HG02885 (cell line): ENCODE data around the gene UGT1A4.

Experiments
- ATAC-seq: cut with Tn5 transposase; IDR thresholded peaks from one replicate; pipeline ENCODE4 v1.9.1; 2021; ENCODE audit warnings: mild to moderate bottlenecking; ENCODE audit not compliant: unreplicated experiment, poor library complexity

UGT1A4 gene

DNA sequence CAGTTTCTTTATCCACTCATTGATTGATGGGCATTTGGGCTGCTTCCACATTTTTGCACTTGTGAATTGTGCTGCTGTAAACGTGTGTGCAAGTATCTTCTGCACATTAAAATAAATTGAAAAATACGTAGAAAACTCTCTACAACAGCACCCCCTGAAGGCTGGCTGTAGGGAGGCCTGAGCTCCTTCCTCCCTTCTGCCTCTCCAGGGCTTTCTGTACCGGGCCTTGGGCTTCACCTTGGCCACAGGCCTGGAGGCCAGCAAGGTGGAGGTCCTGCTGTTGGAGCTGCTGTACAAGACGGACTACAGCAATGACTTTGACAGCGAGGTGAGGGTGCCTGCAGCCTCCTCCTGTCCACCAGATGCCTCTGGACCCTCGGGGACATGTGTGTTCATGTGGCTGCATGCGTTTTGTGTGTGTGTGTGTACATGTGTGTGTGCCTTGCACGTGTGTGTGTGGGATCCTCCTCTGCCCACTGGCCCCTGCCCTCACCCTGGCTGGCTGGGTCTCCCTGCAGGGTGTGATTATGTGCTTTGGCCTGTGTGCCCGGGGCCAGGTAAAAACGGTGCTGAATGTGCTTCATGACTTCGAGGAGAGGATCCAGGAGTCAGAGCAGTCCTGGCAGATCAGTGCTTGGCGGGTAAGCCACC is 88.8 kb downstream of the UGT1A4 start:
- no peak for ATAC-seq

DNA sequence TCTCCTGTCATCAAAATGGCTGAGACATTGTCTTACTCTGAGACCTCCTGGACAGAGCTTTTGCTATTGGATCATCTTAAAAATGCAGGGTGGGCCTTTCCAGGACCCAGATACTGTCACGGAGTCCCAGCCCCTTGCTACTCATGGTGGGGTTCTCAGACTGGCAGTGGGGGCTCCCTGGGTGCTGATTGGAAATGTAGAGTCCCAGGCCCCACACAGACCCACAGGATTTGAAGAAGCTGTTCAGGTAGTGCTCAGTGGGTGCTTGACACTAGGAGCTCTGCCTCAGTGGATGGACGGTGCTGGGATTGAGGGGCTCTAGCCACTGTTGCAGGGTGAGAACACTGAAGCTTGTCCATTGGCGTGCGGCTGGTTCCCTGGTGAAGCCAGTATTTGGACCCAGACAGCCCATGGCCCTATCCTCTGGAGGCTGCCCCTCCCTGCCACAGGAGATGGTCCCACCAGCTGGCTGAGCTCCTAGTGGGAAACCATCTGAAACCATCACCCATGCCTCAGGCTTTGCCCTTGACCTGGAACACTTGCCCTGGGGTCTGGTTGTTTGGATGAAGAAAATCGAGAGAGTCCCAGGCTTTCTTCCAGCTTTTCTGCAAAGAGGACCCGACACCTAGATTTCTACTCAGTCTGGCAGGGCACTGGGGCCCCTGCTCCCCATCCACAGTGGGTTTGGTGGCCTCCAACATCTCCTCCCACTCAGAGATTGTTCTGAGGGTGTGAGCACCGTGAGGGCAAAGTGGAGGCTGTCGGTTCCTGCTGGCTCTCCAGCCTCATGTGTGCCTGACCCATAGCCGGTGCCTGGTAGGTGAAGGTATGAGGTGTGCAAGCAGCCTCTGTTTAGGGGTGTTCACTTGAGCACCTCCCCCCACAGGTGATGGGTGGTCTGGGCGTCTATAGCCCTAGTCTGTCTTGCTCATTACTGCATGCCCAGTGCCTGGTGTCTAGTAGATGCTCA is 89.7 kb downstream of the UGT1A4 start:
- ATAC-seq, result no peak

DNA sequence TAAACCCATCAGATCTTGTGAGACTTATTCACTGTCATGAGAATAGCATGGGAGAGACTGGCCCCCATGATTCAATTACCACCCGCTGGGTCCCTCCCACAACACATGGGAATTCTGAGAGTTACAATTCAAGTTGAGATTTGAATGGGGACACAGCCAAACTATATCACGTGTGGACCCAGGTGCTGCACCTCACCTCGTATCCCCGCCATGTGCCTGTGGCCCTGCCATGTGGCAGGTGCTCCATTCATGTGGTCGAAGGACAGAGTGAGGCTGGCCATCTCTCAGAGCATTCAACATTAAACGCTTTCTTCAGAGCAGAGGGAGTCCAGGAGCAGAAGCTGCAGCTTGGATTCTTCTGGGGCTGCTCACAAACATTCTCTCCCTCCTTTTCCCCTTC is 91.8 kb downstream of the UGT1A4 start:
- no peak for ATAC-seq

DNA sequence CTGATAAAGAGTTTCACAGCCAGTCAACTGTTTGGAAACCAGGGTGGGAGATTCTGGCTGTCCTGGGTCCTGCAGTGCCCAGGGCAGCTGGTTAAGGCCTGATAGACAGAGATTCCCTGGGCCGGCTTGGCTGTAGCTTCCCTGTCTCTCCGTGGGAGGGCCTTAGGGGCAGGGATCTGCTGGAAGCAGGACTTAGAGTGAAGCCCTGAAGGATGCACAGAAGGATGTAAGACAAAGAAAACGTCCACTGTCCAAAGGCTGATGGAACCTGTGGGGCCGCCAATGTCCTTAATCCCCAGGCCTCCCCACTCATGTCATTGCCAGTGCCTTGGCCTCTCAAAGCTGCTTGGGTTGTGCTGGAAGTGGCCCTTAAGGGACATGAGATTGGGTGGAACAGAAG is 92.6 kb downstream of the UGT1A4 start:
- no peak for ATAC-seq

- no peak for ATAC-seq
Observed at GRCh38 chr2:233811732-233812131, 93.2 kb downstream of the UGT1A4 start.

GRCh38 chr2:233813236-233814055 is 94.9 kb downstream of the UGT1A4 start:
- no peak for ATAC-seq

- ATAC-seq, result no peak
Observed at GRCh38 chr2:233814056-233814835, 95.7 kb downstream of the UGT1A4 start.

DNA sequence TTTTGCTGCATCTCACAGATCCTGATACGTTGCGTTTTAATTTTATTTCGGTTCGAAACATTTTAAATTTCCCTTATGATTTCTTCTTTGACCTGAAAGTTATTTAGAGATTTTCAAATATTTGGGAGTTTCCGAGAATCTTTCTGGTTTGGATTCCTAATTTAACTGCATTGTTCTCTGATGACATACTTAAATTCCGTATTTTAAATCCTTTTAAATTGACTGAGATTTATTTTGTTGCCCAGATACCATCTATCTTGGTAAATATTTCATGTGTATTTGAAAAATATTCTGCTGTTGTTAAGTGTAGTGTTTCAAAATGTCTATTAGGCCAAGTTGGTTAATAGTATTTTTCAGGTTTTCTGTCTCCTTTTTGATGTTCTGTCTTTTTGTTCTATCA is 97.3 kb downstream of the UGT1A4 start:
- ATAC-seq, result no peak

DNA sequence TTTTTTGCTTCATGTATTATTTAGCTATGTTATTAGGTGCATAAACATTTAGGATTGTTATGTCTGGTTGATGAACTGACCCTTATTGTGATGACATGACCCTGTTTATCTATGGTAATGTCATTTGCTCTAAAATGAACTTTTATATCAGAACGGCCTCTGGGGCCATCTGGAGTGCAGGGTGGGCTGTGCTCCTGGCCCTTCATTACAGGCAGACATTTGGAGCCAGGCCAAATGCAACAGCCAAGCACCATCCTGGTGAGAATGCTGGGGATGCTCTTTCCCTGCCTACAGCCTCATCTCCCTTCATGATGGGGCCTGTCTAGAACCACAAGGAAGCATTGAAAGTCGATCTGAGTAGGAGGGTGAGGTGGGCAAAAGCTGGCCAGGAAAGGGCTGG is 97.8 kb downstream of the UGT1A4 start:
- no peak for ATAC-seq

GRCh38 chr2:233816771-233817170 is 98.2 kb downstream of the UGT1A4 start:
- no peak for ATAC-seq

- ATAC-seq, result no peak
Observed at GRCh38 chr2:233817361-233817911, 98.9 kb downstream of the UGT1A4 start.

- no peak for ATAC-seq
Observed at GRCh38 chr2:233817995-233818638, 99.6 kb downstream of the UGT1A4 start.

- no peak for ATAC-seq
Observed at GRCh38 chr2:233818639-233819621, 100.4 kb downstream of the UGT1A4 start.

GRCh38 chr2:233819884-233820773 is 101.6 kb downstream of the UGT1A4 start:
- ATAC-seq, result no peak

GRCh38 chr2:233820774-233821105 is 102.2 kb downstream of the UGT1A4 start:
- ATAC-seq, result no peak

DNA sequence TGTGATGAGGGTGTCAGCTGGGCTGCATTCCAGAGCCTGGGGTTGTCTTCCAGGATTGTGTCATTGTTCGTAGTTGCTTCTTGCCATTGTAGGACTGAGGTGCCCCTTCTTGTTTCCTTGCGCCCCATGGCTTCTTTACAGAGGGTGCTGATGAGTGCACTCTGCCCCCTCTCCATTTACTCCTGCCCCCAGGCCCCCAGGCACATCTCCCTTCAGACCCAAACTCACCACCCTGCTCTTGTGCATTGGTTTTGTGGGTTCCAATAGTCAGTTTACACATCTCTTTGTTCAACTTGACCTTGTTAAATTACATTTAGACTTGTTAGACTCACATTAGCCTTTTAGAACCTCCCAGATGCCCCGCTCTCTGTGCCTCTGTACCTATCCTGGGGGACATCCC is 102.7 kb downstream of the UGT1A4 start:
- ATAC-seq, result no peak

- ATAC-seq, result no peak
Observed at GRCh38 chr2:233821709-233822100, 103.2 kb downstream of the UGT1A4 start.
